T-helper 2 cell treated with Interferon-gamma antibody and Interleukin-4, amounts not matched to agents 5 μg/mL and 100 μg/mL, for 36 hours (primary cell): Measurements from ENCODE around the gene GBX2.
"Not testable (repeated sequence)": the region's sequence is repeated elsewhere in the genome, so short reads cannot be mapped to it uniquely, and the experiment has no call there.

Experiments used
- DNase-seq: peaks from one replicate; pipeline ENCODE4 v3.0.0; 2021; ENCODE audit warnings: low spot score
- H3K27ac Mint-ChIP-seq: one replicate; pipeline ENCODE4 v1.8.0; 2021; ENCODE audit warnings: mild to moderate bottlenecking, mixed read lengths
- H3K27me3 Mint-ChIP-seq: one replicate; pipeline ENCODE4 v1.8.0; 2021; ENCODE audit warnings: low read depth, mixed read lengths
- H3K36me3 Mint-ChIP-seq: one replicate; pipeline ENCODE4 v1.8.0; 2021; ENCODE audit warnings: low read depth, mixed read lengths
- H3K4me1 Mint-ChIP-seq: one replicate; pipeline ENCODE4 v1.8.0; 2021; ENCODE audit warnings: low read depth, mixed read lengths
- H3K4me3 Mint-ChIP-seq: one replicate; pipeline ENCODE4 v1.8.0; 2022; ENCODE audit warnings: mild to moderate bottlenecking, moderate library complexity, mixed read lengths
- H3K9me3 Mint-ChIP-seq: one replicate; pipeline ENCODE4 v1.8.0; 2021; ENCODE audit warnings: mixed read lengths

Gene GBX2

DNA sequence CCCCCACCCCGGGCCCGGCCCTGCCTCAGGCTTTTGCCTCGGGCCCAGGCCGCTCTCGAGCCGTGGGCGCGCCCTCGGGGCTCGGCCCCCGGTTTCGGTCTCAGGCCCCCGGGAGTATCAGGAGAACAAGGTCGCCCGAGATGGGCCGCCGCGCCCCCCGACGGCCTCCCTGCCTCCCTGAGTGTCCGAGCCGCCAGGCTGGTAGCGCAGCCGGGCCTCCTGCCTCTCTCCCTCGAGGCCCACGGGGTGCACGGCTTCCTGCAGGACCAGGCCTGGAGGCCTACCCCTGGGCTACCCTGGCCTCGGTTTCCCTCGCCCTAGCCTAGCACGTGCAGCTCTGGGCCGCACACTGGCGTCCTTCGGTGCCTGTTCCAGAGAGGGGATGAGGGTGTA is 8.4 kb downstream of the GBX2 start:
- Mint-ChIP-seq H3K4me3 (no peak overlapping the region), H3K27me3 (peaks cover 47% of the 10 kb centered on the region), H3K27ac (no peak overlapping the region), H3K9me3 (no peaks in the 10 kb centered on the region), H3K4me1 (no peaks in the 10 kb centered on the region), H3K36me3 (peaks cover 1% of the 10 kb centered on the region)
- no peak for DNase-seq

DNA sequence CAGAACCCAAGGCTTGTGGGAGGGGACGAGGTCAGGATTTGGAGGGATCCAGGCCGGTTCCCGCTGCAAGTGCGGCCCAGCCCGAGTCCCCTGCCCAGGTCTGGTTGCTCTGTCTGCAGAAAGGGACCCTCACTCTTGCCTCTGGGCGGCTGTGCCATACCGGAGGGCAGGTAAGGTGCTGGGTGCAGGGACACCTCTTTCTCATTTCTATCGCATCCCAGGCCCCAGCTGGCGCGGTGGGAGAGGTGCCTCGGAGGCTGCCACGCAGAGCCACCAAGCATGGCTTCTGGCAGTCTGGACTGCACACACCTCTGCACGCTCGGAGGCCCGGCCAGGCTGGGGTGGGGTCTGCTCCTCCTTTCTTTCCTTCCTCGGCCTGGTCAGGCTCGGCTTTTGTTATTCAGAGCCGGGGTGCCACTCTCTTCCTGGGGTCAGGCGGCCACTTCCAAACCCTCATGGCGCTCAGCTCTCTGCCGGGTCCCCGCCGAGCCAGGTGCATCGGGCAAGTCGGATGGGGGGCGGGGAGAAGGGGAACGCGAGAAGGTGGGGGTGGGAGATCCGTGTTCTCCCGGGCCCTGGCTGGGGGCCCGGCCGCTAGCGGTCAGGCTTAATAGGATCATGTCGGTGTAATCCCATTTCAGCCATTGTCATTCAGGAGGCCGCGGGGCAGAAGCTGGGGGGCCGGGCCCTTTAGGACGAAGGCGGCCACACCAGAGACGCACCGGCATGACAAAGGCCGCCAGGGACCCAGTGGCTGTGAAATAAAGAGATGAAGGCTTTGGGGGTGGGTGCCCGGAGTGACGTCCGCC is 9.0 kb downstream of the GBX2 start:
- DNase-seq: no peak
- no peaks in the 10 kb centered on the region for H3K36me3 Mint-ChIP-seq
- peaks cover 45% of the 10 kb centered on the region for H3K27me3 Mint-ChIP-seq
- no peak overlapping the region for H3K4me3 Mint-ChIP-seq
- no peak overlapping the region for H3K27ac Mint-ChIP-seq
- H3K4me1 Mint-ChIP-seq: no peaks in the 10 kb centered on the region
- H3K9me3 Mint-ChIP-seq: no peaks in the 10 kb centered on the region

DNA sequence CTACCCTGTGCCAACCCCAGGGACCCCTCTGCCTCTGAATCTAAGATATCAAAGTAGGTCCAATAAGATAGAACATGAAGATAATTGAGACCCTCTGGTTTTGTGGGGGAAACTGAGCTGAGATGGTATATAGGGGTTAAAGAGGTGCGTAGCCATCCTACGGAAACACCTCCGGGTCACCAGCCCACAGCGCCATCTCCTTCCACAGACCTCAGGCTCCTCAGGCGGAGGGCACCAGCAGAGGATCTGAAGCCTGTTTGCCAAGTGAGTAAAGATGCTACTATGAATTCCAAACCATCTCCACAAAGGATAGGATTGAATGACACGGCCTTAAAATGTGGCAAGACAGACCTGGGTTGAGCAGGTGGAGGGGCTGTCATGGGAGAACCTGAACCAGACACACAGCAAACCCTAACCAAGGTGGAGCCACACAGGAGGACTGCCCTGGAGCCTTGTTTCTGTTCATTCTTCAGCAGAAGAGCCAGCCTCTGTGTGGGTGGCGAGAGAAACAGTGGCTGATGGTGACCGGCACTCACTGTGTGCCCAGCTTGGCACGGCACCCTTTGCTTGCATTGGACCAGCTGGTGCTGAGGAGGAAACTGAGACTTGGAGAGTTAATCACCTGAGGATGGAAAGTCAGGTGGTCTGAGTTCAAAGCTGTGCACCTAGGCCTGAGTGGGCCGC is 10.2 kb downstream of the GBX2 start:
- Mint-ChIP-seq H3K4me3 (no peak overlapping the region), H3K36me3 (no peaks in the 10 kb centered on the region), H3K27me3 (peaks cover 44% of the 10 kb centered on the region), H3K27ac (no peak overlapping the region), H3K9me3 (peaks cover 3% of the 10 kb centered on the region), H3K4me1 (no peaks in the 10 kb centered on the region)
- DNase-seq: no peak

DNA sequence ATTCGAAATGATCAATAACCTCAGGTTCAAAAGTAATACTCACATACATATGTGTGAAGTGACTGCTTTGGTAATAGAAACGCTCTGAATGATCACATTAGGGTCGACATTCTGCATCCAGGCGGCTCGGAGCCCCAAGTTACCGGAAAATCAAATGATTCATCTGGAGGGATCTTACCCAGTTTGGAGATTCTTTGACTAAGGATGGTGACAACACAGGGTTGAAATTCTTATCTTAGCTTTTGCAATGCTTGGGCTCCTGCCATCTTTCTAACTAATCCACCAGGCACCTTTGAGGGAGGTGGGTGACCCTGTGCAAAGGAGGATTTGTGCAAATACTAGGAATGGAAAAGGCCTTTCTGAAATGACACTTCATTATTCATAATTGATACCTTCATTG is 10.8 kb downstream of the GBX2 start:
- no peaks in the 10 kb centered on the region for H3K4me1 Mint-ChIP-seq
- H3K36me3 Mint-ChIP-seq: no peaks in the 10 kb centered on the region
- no peak overlapping the region for H3K4me3 Mint-ChIP-seq
- peaks cover 3% of the 10 kb centered on the region for H3K9me3 Mint-ChIP-seq
- no peak for DNase-seq
- H3K27ac Mint-ChIP-seq: no peak overlapping the region
- peaks cover 39% of the 10 kb centered on the region for H3K27me3 Mint-ChIP-seq

DNA sequence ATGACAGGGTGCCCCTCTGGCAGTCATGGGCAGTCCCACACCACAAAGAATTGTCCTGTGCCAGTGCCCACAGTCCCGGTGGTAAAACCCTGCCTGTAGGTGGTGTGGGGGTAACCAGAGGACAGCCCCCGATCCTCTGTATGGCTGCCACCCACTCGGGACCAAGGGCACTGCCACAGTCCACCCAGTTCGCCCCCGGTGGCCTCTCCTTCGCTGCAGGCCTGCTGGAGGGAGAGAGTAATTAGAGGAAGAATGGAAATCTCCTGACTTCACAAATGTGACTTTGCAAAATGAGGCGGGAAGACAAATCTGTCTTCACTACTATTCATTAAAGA is 11.4 kb downstream of the GBX2 start:
- Mint-ChIP-seq H3K27ac (no peak overlapping the region), H3K4me3 (no peak overlapping the region), H3K9me3 (peaks cover 3% of the 10 kb centered on the region), H3K27me3 (peaks cover 34% of the 10 kb centered on the region), H3K4me1 (no peaks in the 10 kb centered on the region), H3K36me3 (no peaks in the 10 kb centered on the region)
- no peak for DNase-seq

DNA sequence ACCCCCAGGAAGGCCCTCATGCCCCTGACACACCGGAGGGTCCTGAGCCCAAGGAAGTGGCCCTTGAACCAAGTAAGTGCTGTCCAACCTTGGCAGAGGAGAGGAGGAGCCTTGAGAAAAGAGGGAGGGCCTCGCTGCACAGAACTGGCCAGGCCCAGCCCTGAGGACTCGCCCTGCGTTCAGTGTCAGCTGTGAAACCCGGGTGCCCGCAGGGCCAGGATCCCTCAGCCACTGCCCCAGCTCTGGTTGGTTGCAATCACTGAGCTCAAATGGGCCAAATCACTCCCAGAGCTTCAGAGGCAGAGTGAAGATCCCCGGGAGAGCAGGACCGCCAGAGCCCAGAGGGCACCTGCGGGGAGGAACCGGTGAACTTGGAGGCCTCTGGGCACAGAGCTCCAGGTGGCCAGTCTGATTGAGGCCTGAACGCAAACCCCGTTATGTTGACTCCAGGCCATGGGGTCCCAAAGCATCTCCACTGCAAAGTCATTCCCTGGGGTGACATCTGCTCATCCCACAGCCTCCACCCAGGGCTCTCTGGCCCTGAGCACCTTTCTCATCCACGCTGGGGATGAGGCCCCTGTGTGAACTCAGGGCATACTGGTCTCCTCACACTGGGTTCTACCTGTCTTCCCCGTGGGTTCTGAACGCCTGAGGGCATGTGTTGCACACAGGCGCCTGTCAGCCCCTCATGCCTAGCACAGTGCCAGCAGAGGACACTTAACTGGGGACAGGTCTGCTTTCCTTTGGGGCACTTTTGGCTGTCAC is 11.9 kb downstream of the GBX2 start:
- Mint-ChIP-seq H3K4me3 (no peak overlapping the region), H3K9me3 (peaks cover 3% of the 10 kb centered on the region), H3K4me1 (no peaks in the 10 kb centered on the region), H3K27me3 (peaks cover 29% of the 10 kb centered on the region), H3K27ac (no peak overlapping the region), H3K36me3 (no peaks in the 10 kb centered on the region)
- DNase-seq: no peak

DNA sequence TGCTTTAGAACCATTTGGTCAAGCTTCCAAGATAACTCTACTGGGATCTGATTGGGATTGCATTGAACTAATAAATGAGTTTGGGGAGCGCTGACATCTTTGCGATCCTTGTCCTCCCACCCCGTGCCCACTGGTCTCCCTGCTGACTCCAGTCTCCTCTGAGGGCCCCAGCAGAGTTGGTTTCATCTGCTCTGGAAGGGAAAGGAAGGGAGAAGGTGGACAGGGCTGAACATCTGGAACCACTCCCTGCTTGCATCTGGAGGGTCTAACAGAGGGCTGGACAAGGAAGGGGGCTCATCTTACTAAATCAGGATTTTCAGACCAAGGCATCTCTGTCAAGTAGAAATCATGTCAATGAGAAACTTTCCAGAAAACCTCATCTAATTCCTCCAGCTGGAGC is 12.8 kb downstream of the GBX2 start:
- Mint-ChIP-seq H3K36me3 (no peaks in the 10 kb centered on the region), H3K4me3 (no peak overlapping the region), H3K4me1 (no peaks in the 10 kb centered on the region), H3K27ac (no peak overlapping the region), H3K9me3 (peaks cover 3% of the 10 kb centered on the region), H3K27me3 (peaks cover 21% of the 10 kb centered on the region)
- DNase-seq: no peak

DNA sequence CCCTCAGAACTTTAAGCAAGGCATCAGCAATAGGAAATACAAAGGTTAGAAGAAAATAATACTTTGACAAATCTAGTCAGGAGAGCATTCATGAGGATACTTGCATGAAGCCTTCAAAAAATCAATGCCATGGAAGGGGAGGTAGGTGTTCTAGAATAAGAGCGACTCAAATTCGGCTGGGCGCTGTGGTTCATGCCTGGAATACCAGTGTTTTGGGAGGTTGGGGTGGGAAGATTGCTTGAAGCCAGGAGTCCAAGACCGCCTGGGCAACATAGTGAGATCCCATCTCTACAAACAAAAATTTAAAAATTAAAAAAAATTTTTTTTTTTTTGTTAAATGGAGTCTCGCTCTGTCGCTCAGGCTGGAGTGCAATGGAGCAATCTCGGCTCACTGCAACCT is 21.8 kb downstream of the GBX2 start:
- Mint-ChIP-seq H3K4me1 (no peaks in the 10 kb centered on the region), H3K36me3 (no peaks in the 10 kb centered on the region), H3K27ac (no peak overlapping the region), H3K27me3 (peaks cover 8% of the 10 kb centered on the region), H3K4me3 (no peak overlapping the region), H3K9me3 (no peaks in the 10 kb centered on the region)
- DNase-seq: no peak

DNA sequence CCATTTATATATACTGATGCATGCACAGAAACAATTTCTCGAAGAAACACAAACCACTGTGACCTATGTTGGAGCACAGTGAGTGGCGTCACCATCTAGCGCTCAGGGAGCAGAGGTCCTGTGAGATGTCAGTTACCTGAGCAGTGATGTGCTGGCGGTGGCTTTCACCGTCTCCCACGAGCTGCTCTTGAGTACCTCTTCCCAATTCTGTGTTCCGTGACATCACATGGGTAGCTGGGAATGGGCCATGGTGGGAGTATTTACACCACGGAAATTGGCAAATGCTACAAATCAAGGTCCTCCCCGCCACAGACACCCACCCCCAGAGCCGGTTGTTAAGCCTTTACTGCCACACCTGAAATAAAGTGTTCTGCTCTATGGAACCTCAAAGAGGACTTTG is 24.4 kb downstream of the GBX2 start:
- Mint-ChIP-seq H3K4me1 (no peaks in the 10 kb centered on the region), H3K36me3 (no peaks in the 10 kb centered on the region), H3K4me3 (no peak overlapping the region), H3K9me3 (no peaks in the 10 kb centered on the region), H3K27ac (no peak overlapping the region), H3K27me3 (peaks cover 8% of the 10 kb centered on the region)
- DNase-seq: no peak

DNA sequence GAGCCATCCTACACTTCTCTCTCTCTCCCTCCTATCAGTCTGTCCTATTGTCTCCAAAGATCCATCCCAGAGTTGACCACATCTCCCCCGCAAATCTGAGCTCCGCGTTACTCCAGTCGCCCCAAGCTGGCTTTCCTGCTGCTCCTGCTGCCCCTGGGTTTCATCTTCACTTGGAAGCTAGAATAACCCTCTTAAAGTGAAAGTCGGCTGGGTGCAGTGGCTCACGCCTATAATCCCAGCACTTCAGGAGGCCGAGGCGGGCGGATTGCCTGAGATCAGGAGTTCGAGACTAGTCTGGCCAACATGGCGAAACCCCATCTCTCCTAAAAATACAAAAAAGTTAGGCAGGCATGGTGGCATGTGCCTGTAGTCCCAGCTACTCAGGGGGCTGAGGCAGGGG is 26.6 kb downstream of the GBX2 start:
- H3K9me3 Mint-ChIP-seq, H3K4me1 Mint-ChIP-seq, H3K27me3 Mint-ChIP-seq, H3K27ac Mint-ChIP-seq, H3K36me3 Mint-ChIP-seq, H3K4me3 Mint-ChIP-seq, DNase-seq: not testable (repeated sequence)

DNA sequence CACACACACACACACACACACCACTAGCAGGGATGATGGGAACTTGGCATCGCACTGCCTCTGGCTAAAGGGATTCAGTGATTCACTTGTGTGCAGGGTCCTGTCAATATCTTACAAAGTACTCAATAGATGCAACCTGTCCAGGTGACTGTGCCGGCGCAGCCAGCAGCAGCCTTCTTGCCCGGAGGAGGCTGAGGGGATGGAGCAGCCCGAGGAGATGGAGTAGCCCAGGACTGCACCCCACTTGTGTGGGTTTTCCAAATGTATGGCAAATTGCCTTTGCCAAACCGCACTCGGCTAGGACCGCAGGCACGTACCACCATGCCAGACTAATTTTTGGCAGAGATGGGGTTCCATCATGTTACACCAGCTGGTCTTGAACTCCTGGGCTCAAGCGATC is 31.1 kb downstream of the GBX2 start:
- H3K27me3 Mint-ChIP-seq: no peaks in the 10 kb centered on the region
- no peak for DNase-seq
- no peaks in the 10 kb centered on the region for H3K4me1 Mint-ChIP-seq
- H3K9me3 Mint-ChIP-seq: no peaks in the 10 kb centered on the region
- no peak overlapping the region for H3K27ac Mint-ChIP-seq
- H3K4me3 Mint-ChIP-seq: no peak overlapping the region
- H3K36me3 Mint-ChIP-seq: no peaks in the 10 kb centered on the region

DNA sequence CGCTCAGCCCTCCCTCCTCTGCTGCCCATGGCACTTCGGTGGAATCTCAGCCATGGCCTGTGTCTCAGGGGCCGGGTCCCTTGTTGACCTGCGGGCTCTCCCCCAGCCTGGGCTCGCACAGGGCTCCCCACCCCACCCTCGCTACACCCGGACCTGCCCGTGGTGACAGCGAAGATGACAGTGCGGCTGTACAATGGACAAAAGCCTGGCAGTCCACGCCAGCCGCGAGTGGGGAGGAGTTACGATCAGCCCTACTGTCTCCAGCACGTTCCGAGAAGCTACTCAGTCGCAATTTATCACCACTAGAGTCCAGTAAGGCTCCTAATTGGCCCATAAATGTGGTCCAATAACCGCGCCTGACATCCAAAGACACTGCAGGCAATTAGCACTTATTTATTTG is 31.6 kb downstream of the GBX2 start:
- DNase-seq: no peak
- no peak overlapping the region for H3K27ac Mint-ChIP-seq
- H3K4me3 Mint-ChIP-seq: no peak overlapping the region
- H3K27me3 Mint-ChIP-seq: no peaks in the 10 kb centered on the region
- no peaks in the 10 kb centered on the region for H3K36me3 Mint-ChIP-seq
- no peaks in the 10 kb centered on the region for H3K9me3 Mint-ChIP-seq
- H3K4me1 Mint-ChIP-seq: no peaks in the 10 kb centered on the region

DNA sequence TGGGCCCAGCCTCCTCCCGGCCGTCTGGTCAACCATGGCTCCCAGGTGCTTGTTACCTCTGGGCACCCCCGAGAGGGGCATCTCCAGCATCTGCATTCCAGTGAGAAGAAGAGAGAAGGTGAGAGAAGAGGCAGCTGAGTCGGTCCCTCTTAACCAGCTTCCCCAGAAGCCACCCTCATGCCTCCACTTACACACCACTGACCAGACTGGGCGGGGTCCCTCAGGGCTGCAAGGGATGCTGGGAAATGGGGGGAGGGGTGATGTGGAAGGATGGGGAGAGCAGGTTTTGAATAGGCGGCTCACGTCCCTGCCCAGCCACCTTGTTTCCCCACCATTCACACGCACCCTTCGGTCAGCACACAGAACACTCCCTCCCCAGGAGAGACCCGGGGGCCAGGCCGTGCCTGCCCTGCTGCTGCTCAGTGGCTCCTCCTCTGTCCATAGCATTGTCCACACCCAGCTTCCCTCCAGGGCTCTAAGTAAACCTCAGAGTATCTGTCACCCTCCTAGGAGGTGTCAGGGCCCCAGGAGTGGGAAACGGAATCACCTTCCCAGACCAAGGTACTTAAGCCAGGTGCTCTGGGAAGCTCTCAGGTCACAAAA is 34.7 kb downstream of the GBX2 start:
- no peaks in the 10 kb centered on the region for H3K9me3 Mint-ChIP-seq
- H3K27me3 Mint-ChIP-seq: no peaks in the 10 kb centered on the region
- H3K4me1 Mint-ChIP-seq: no peaks in the 10 kb centered on the region
- no peak overlapping the region for H3K27ac Mint-ChIP-seq
- H3K4me3 Mint-ChIP-seq: no peak overlapping the region
- no peak for DNase-seq
- no peaks in the 10 kb centered on the region for H3K36me3 Mint-ChIP-seq

DNA sequence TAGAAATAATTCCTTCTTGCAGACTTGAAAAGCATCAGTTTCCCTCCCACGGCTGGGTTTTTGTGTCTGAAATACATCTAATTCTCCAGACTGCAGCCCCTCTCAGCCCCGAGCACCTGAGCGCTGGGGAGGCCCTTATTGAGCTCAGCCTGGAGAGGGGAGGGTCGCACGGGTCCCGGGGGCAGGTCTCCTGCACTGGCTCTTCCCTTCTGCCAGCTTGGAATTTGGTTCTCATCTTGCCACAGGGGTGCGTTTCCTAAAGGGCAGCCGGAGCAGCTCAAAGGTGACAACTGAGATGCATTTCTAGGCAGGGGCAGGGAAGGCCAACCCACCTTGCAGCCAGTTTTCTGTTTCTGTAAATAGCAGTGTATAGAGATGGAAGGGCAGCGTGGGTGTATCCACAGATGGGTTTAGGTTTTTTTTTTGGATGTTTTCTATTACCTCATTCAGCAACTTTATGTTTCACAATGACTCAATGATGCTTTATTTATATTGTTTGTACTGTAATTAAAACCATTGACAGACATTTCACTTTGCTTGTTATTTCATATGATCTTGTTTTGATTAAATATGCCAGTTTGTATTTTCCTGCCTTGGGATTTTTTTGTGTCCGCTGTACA is 37.0 kb downstream of the GBX2 start:
- no peak overlapping the region for H3K4me3 Mint-ChIP-seq
- no peaks in the 10 kb centered on the region for H3K36me3 Mint-ChIP-seq
- no peaks in the 10 kb centered on the region for H3K9me3 Mint-ChIP-seq
- no peaks in the 10 kb centered on the region for H3K27me3 Mint-ChIP-seq
- no peaks in the 10 kb centered on the region for H3K4me1 Mint-ChIP-seq
- H3K27ac Mint-ChIP-seq: no peak overlapping the region
- no peak for DNase-seq
